ENCODE measurements around the gene SMC1B. TPM values are rescaled to one million over a fixed set of nuclear protein-coding genes. Genes with fewer than 3 reads are reported as not detected.

The SMC1B gene
- polyA plus RNA-seq, 3 donors: not detected

GRCh38 chr22:45351956-45352355, 61.4 kb downstream of the SMC1B start:
- Mint-ChIP-seq H3K4me3 (no peak overlapping the region), H3K36me3 (peaks cover 3 to 6% of the 10 kb centered on the region in 2 donors), H3K27ac (no peak overlapping the region), H3K27me3 (ENCODE audit: low read depth in 3 of 3) (no peaks in the 10 kb centered on the region), H3K9me3 (no peaks in the 10 kb centered on the region), H3K4me1 (peaks cover 5% of the 10 kb centered on the region)
- TF ChIP-seq CTCF (IDR thresholded peaks at IDR 0.05): no peak
- H3K27me3 ChIP-seq (ENCODE audit: control insufficient read depth in 2 of 2, insufficient read depth in 2 of 2, low read length in 2 of 2): no peaks in the 10 kb centered on the region
- no peaks in the 10 kb centered on the region for H3K9me3 ChIP-seq (replicated peaks in 1 of 2; ENCODE audit: control insufficient read depth in 1 of 2, insufficient read depth in 1 of 2, low read length in 2 of 2)
- no peak overlapping the region for H2AFZ ChIP-seq (ENCODE audit: insufficient read depth, low read depth, low read length, poor library complexity, severe bottlenecking)
- no peaks in the 10 kb centered on the region for H4K20me1 ChIP-seq (ENCODE audit: insufficient read depth, low read length)
- intact Hi-C loops (cut with micrococcal nuclease): no loop called here
- H3K4me1 ChIP-seq (ENCODE audit: control insufficient read depth in 1 of 2, insufficient read depth in 2 of 2, low read length in 2 of 2): peaks cover 0 to 2% of the 10 kb centered on the region in 2 donors
- no peak overlapping the region for H3K9ac ChIP-seq (ENCODE audit: insufficient read depth, low read length, poor library complexity, severe bottlenecking)
- DNase-seq: no peak
- H3K79me2 ChIP-seq (ENCODE audit: insufficient read depth, low read length): no peaks in the 10 kb centered on the region
- no CpG with 5 or more reads among the region's 1 CpG for WGBS (ENCODE audit: insufficient coverage)
- H3K4me2 ChIP-seq (replicated peaks; ENCODE audit: extremely low read depth, low read length, poor library complexity, severe bottlenecking): no peak overlapping the region
- no peak overlapping the region for H3K4me3 ChIP-seq (replicated peaks in 1 of 3; ENCODE audit: low read depth in 2 of 3, low read length in 3 of 3)
- no peak overlapping the region for H3K27ac ChIP-seq (ENCODE audit: low read depth in 1 of 2, low read length in 2 of 2)
- peaks cover 0 to 2% of the 10 kb centered on the region in 2 donors for H3K36me3 ChIP-seq (replicated peaks in 1 of 2; ENCODE audit: control insufficient read depth in 1 of 2, insufficient read depth in 2 of 2, low read length in 2 of 2)

- H3K9me3 ChIP-seq (replicated peaks in 1 of 2; ENCODE audit: control insufficient read depth in 1 of 2, insufficient read depth in 1 of 2, low read length in 2 of 2): no peaks in the 10 kb centered on the region
- WGBS (ENCODE audit: insufficient coverage): no CpG with 5 or more reads among the region's 3 CpGs
- Mint-ChIP-seq H3K9me3 (no peaks in the 10 kb centered on the region), H3K36me3 (peaks cover 19% of the 10 kb centered on the region in 2 donors), H3K27me3 (ENCODE audit: low read depth in 3 of 3) (no peaks in the 10 kb centered on the region), H3K4me3 (no peak overlapping the region), H3K4me1 (no peaks in the 10 kb centered on the region), H3K27ac (no peak overlapping the region)
- no peak overlapping the region for H2AFZ ChIP-seq (ENCODE audit: insufficient read depth, low read depth, low read length, poor library complexity, severe bottlenecking)
- no peaks in the 10 kb centered on the region for H3K79me2 ChIP-seq (ENCODE audit: insufficient read depth, low read length)
- H3K27ac ChIP-seq (ENCODE audit: low read depth in 1 of 2, low read length in 2 of 2): no peak overlapping the region
- H3K4me3 ChIP-seq (replicated peaks in 1 of 3; ENCODE audit: low read depth in 2 of 3, low read length in 3 of 3): no peak overlapping the region
- H4K20me1 ChIP-seq (ENCODE audit: insufficient read depth, low read length): no peaks in the 10 kb centered on the region
- H3K27me3 ChIP-seq (ENCODE audit: control insufficient read depth in 2 of 2, insufficient read depth in 2 of 2, low read length in 2 of 2): no peaks in the 10 kb centered on the region
- H3K4me1 ChIP-seq (ENCODE audit: control insufficient read depth in 1 of 2, insufficient read depth in 2 of 2, low read length in 2 of 2): no peaks in the 10 kb centered on the region
- H3K36me3 ChIP-seq (replicated peaks in 1 of 2; ENCODE audit: control insufficient read depth in 1 of 2, insufficient read depth in 2 of 2, low read length in 2 of 2): peaks cover 5 to 23% of the 10 kb centered on the region in 2 donors
- H3K4me2 ChIP-seq (replicated peaks; ENCODE audit: extremely low read depth, low read length, poor library complexity, severe bottlenecking): no peak overlapping the region
- intact Hi-C loops (cut with micrococcal nuclease): no loop called here
- TF ChIP-seq CTCF (IDR thresholded peaks at IDR 0.05): no peak
- no peak overlapping the region for H3K9ac ChIP-seq (ENCODE audit: insufficient read depth, low read length, poor library complexity, severe bottlenecking)
- DNase-seq: no peak
These were observed 63.5 kb downstream of the SMC1B start for GRCh38 chr22:45349916-45350315.

All from CD14-positive monocyte (primary cell).